ENCODE data around the gene MOXD1.

Gene MOXD1

GRCh38 chr6:132392792-132393191 is 8.5 kb downstream of the MOXD1 start:
- no peaks in the 10 kb centered on the region for H3K27me3 ChIP-seq (ENCODE audit: low read depth, low read length)
- peak overlapping the region; percentile 26 for H3K27ac ChIP-seq (ENCODE audit: low read length)
- no peaks in the 10 kb centered on the region for H3K36me3 ChIP-seq (ENCODE audit: control insufficient read depth in 1 of 2, insufficient read depth in 2 of 2, low read length in 2 of 2)
- H3K9me3 ChIP-seq (ENCODE audit: control insufficient read depth in 1 of 2, low read length in 2 of 2) = peaks cover 13 to 14% of the 10 kb centered on the region in 2 donors
- H3K4me3 ChIP-seq (ENCODE audit: low read depth in 1 of 2, low read length in 2 of 2) = no peak overlapping the region
- peaks cover 0 to 5% of the 10 kb centered on the region in 2 donors for H3K4me1 ChIP-seq (ENCODE audit: control insufficient read depth in 1 of 2, insufficient read depth in 2 of 2, low read length in 2 of 2)

- no peaks in the 10 kb centered on the region for H3K36me3 ChIP-seq (ENCODE audit: control insufficient read depth in 1 of 2, insufficient read depth in 2 of 2, low read length in 2 of 2)
- H3K4me3 ChIP-seq (ENCODE audit: low read depth in 1 of 2, low read length in 2 of 2) = peak overlapping the region in 1 of 2 donors; percentile 5
- H3K27ac ChIP-seq (ENCODE audit: low read length) = peak overlapping the region; percentile 26
Observed at GRCh38 chr6:132392270-132392646, 9.0 kb downstream of the MOXD1 start.

GRCh38 chr6:132391391-132392269 is 9.6 kb downstream of the MOXD1 start:
- Histone ChIP-seq H3K27ac (ENCODE audit: low read length) (peak overlapping the region; percentile 26), H3K4me1 (ENCODE audit: control insufficient read depth in 1 of 2, insufficient read depth in 2 of 2, low read length in 2 of 2) (peaks cover 0 to 5% of the 10 kb centered on the region in 2 donors), H3K4me3 (ENCODE audit: low read depth in 1 of 2, low read length in 2 of 2) (peak overlapping the region in 1 of 2 donors; percentile 5), H3K36me3 (ENCODE audit: control insufficient read depth in 1 of 2, insufficient read depth in 2 of 2, low read length in 2 of 2) (no peaks in the 10 kb centered on the region), H3K27me3 (ENCODE audit: low read depth, low read length) (no peaks in the 10 kb centered on the region), H3K9me3 (ENCODE audit: control insufficient read depth in 1 of 2, low read length in 2 of 2) (peaks cover 13 to 14% of the 10 kb centered on the region in 2 donors)

More at GRCh38 chr6:132392270-132392646, 9.0 kb downstream of the MOXD1 start:
- Histone ChIP-seq H3K27me3 (ENCODE audit: low read depth, low read length) (no peaks in the 10 kb centered on the region), H3K9me3 (ENCODE audit: control insufficient read depth in 1 of 2, low read length in 2 of 2) (peaks cover 13 to 14% of the 10 kb centered on the region in 2 donors), H3K4me1 (ENCODE audit: control insufficient read depth in 1 of 2, insufficient read depth in 2 of 2, low read length in 2 of 2) (peaks cover 0 to 5% of the 10 kb centered on the region in 2 donors)

- Histone ChIP-seq H3K4me1 (ENCODE audit: control insufficient read depth in 1 of 2, insufficient read depth in 2 of 2, low read length in 2 of 2) (peaks cover 0 to 5% of the 10 kb centered on the region in 2 donors), H3K9me3 (ENCODE audit: control insufficient read depth in 1 of 2, low read length in 2 of 2) (peaks cover 11 to 14% of the 10 kb centered on the region in 2 donors), H3K27me3 (ENCODE audit: low read depth, low read length) (no peaks in the 10 kb centered on the region), H3K4me3 (ENCODE audit: low read depth in 1 of 2, low read length in 2 of 2) (no peak overlapping the region), H3K27ac (ENCODE audit: low read length) (no peak overlapping the region), H3K36me3 (ENCODE audit: control insufficient read depth in 1 of 2, insufficient read depth in 2 of 2, low read length in 2 of 2) (no peaks in the 10 kb centered on the region)
Observed at GRCh38 chr6:132390451-132390850, 10.8 kb downstream of the MOXD1 start.

GRCh38 chr6:132390017-132390416 is 11.3 kb downstream of the MOXD1 start:
- no peaks in the 10 kb centered on the region for H3K27me3 ChIP-seq (ENCODE audit: low read depth, low read length)
- no peak overlapping the region for H3K4me3 ChIP-seq (ENCODE audit: low read depth in 1 of 2, low read length in 2 of 2)
- peaks cover 6 to 12% of the 10 kb centered on the region in 2 donors for H3K9me3 ChIP-seq (ENCODE audit: control insufficient read depth in 1 of 2, low read length in 2 of 2)
- no peak overlapping the region for H3K27ac ChIP-seq (ENCODE audit: low read length)
- peaks cover 0 to 5% of the 10 kb centered on the region in 2 donors for H3K4me1 ChIP-seq (ENCODE audit: control insufficient read depth in 1 of 2, insufficient read depth in 2 of 2, low read length in 2 of 2)
- no peaks in the 10 kb centered on the region for H3K36me3 ChIP-seq (ENCODE audit: control insufficient read depth in 1 of 2, insufficient read depth in 2 of 2, low read length in 2 of 2)

- Histone ChIP-seq H3K36me3 (ENCODE audit: control insufficient read depth in 1 of 2, insufficient read depth in 2 of 2, low read length in 2 of 2) (no peaks in the 10 kb centered on the region), H3K27me3 (ENCODE audit: low read depth, low read length) (no peaks in the 10 kb centered on the region), H3K27ac (ENCODE audit: low read length) (no peak overlapping the region), H3K9me3 (ENCODE audit: control insufficient read depth in 1 of 2, low read length in 2 of 2) (no peaks in the 10 kb centered on the region), H3K4me1 (ENCODE audit: control insufficient read depth in 1 of 2, insufficient read depth in 2 of 2, low read length in 2 of 2) (peaks cover 0 to 5% of the 10 kb centered on the region in 2 donors), H3K4me3 (ENCODE audit: low read depth in 1 of 2, low read length in 2 of 2) (no peak overlapping the region)
Observed at GRCh38 chr6:132388291-132388690, 13.0 kb downstream of the MOXD1 start.

GRCh38 chr6:132382630-132383175 is 18.6 kb downstream of the MOXD1 start:
- Histone ChIP-seq H3K27me3 (ENCODE audit: low read depth, low read length) (no peaks in the 10 kb centered on the region), H3K4me1 (ENCODE audit: control insufficient read depth in 1 of 2, insufficient read depth in 2 of 2, low read length in 2 of 2) (no peaks in the 10 kb centered on the region), H3K36me3 (ENCODE audit: control insufficient read depth in 1 of 2, insufficient read depth in 2 of 2, low read length in 2 of 2) (no peaks in the 10 kb centered on the region), H3K27ac (ENCODE audit: low read length) (no peak overlapping the region), H3K4me3 (ENCODE audit: low read depth in 1 of 2, low read length in 2 of 2) (no peak overlapping the region), H3K9me3 (ENCODE audit: control insufficient read depth in 1 of 2, low read length in 2 of 2) (no peaks in the 10 kb centered on the region)

GRCh38 chr6:132381381-132381780 is 19.9 kb downstream of the MOXD1 start:
- no peaks in the 10 kb centered on the region for H3K36me3 ChIP-seq (ENCODE audit: control insufficient read depth in 1 of 2, insufficient read depth in 2 of 2, low read length in 2 of 2)
- no peaks in the 10 kb centered on the region for H3K4me1 ChIP-seq (ENCODE audit: control insufficient read depth in 1 of 2, insufficient read depth in 2 of 2, low read length in 2 of 2)
- H3K9me3 ChIP-seq (ENCODE audit: control insufficient read depth in 1 of 2, low read length in 2 of 2) = no peaks in the 10 kb centered on the region
- H3K27me3 ChIP-seq (ENCODE audit: low read depth, low read length) = no peaks in the 10 kb centered on the region
- H3K27ac ChIP-seq (ENCODE audit: low read length) = no peak overlapping the region
- no peak overlapping the region for H3K4me3 ChIP-seq (ENCODE audit: low read depth in 1 of 2, low read length in 2 of 2)

GRCh38 chr6:132380358-132381029 is 20.8 kb downstream of the MOXD1 start:
- no peak overlapping the region for H3K27ac ChIP-seq (ENCODE audit: low read length)
- H3K9me3 ChIP-seq (ENCODE audit: control insufficient read depth in 1 of 2, low read length in 2 of 2) = no peaks in the 10 kb centered on the region
- no peaks in the 10 kb centered on the region for H3K4me1 ChIP-seq (ENCODE audit: control insufficient read depth in 1 of 2, insufficient read depth in 2 of 2, low read length in 2 of 2)
- no peak overlapping the region for H3K4me3 ChIP-seq (ENCODE audit: low read depth in 1 of 2, low read length in 2 of 2)
- no peaks in the 10 kb centered on the region for H3K27me3 ChIP-seq (ENCODE audit: low read depth, low read length)
- no peaks in the 10 kb centered on the region for H3K36me3 ChIP-seq (ENCODE audit: control insufficient read depth in 1 of 2, insufficient read depth in 2 of 2, low read length in 2 of 2)

- Histone ChIP-seq H3K9me3 (ENCODE audit: control insufficient read depth in 1 of 2, low read length in 2 of 2) (no peaks in the 10 kb centered on the region), H3K4me3 (ENCODE audit: low read depth in 1 of 2, low read length in 2 of 2) (no peak overlapping the region), H3K36me3 (ENCODE audit: control insufficient read depth in 1 of 2, insufficient read depth in 2 of 2, low read length in 2 of 2) (no peaks in the 10 kb centered on the region), H3K4me1 (ENCODE audit: control insufficient read depth in 1 of 2, insufficient read depth in 2 of 2, low read length in 2 of 2) (peaks cover 0 to 6% of the 10 kb centered on the region in 2 donors), H3K27ac (ENCODE audit: low read length) (no peak overlapping the region), H3K27me3 (ENCODE audit: low read depth, low read length) (no peaks in the 10 kb centered on the region)
Observed at GRCh38 chr6:132369526-132369925, 31.7 kb downstream of the MOXD1 start.

GRCh38 chr6:132368916-132369481 is 32.3 kb downstream of the MOXD1 start:
- H3K27ac ChIP-seq (ENCODE audit: low read length) = no peak overlapping the region
- no peaks in the 10 kb centered on the region for H3K36me3 ChIP-seq (ENCODE audit: control insufficient read depth in 1 of 2, insufficient read depth in 2 of 2, low read length in 2 of 2)
- no peaks in the 10 kb centered on the region for H3K27me3 ChIP-seq (ENCODE audit: low read depth, low read length)
- H3K9me3 ChIP-seq (ENCODE audit: control insufficient read depth in 1 of 2, low read length in 2 of 2) = no peaks in the 10 kb centered on the region
- H3K4me1 ChIP-seq (ENCODE audit: control insufficient read depth in 1 of 2, insufficient read depth in 2 of 2, low read length in 2 of 2) = peaks cover 0 to 6% of the 10 kb centered on the region in 2 donors
- H3K4me3 ChIP-seq (ENCODE audit: low read depth in 1 of 2, low read length in 2 of 2) = no peak overlapping the region
